Brain microvascular endothelial cell (primary cell): Measurements from ENCODE around the gene NUBPL.

ENCODE experiments used
- DNase-seq: peaks from one replicate; pipeline ENCODE4 v3.0.0-alpha.2; 2020
- H3K27ac ChIP-seq: fragments of 250-450 bp; sonication (Bioruptor Pico); 2 replicates; pipeline ENCODE4 v1.5.1; 2020; ENCODE audit warnings: mild to moderate bottlenecking, moderate library complexity
- H3K27me3 ChIP-seq: fragments of 250-450 bp; sonication (Bioruptor Pico); replicated peaks from 2 replicates; pipeline ENCODE4 v1.5.1; 2020; ENCODE audit warnings: mild to moderate bottlenecking
- H3K36me3 ChIP-seq: fragments of 250-450 bp; sonication (Bioruptor Pico); replicated peaks from 2 replicates; pipeline ENCODE4 v1.5.1; 2020; ENCODE audit warnings: mild to moderate bottlenecking
- H3K4me3 ChIP-seq: 2 replicates; pipeline ENCODE4 v1.5.1; 2011; ENCODE audit warnings: low read depth, mild to moderate bottlenecking, control low read depth, low read length, moderate library complexity
- in situ Hi-C: cut with HindIII; loops from 2 replicates; pipeline ENCODE4 v1.10.0; 2017; ENCODE audit warnings: low sequenced_read_pairs, low pct_ligation_motif_present
- TF ChIP-seq, protein P1 (sequence below): IDR thresholded peaks from 2 replicates; pipeline ENCODE4 v1.5.1; 2011; ENCODE audit warnings: low read depth, mild to moderate bottlenecking, moderate library complexity, low read length, control low read depth, inconsistent platforms; ENCODE audit errors: missing control alignments

Gene NUBPL, protein sequence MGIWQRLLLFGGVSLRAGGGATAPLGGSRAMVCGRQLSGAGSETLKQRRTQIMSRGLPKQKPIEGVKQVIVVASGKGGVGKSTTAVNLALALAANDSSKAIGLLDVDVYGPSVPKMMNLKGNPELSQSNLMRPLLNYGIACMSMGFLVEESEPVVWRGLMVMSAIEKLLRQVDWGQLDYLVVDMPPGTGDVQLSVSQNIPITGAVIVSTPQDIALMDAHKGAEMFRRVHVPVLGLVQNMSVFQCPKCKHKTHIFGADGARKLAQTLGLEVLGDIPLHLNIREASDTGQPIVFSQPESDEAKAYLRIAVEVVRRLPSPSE

DNA sequence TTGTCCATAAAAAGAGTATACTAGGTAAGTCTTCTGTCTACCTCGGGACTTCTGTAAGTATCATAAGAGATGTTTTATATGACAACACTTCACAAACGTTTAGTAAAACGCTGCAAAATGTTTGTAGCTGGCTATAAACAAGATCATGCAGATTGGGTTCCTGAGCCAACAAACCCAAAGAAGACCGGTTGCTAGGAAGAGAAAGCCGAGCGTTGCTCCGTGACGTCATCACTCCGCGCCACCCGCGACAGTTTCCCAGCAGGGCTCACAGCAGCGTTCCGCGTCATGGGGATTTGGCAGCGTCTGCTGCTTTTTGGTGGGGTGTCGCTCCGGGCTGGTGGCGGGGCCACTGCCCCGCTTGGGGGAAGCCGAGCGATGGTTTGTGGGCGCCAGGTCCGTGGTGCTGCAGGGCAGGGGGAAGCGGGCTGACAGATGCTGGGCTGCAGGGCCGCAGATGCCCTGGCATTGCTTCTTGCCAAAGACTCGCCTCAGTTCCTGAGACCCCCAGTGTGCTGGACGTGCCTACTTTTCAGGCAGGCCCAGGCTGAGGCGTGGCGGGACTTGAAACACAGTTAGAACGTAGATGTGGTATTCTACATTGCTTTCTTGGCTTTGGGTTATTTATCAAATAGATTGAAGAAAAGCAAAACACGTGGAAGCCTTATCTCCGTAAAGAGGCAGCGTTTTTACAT, at the start of gene NUBPL:
Gene NUBPL, plus strand, starts transcription at position 250 of the 692 bp plus-strand sequence. Its CDS starts 36 bp downstream, at position 286.
- DNase-seq: peak; percentile 96
- Histone ChIP-seq H3K4me3 (peak within 1 kb of the TSS; percentile 93), H3K27ac (peak within 1 kb of the TSS; percentile 83), H3K36me3 (no peaks in the 10 kb centered on the region), H3K27me3 (no peaks in the 10 kb centered on the region)
- in situ Hi-C loops: no loop called here
- TF ChIP-seq, protein P1, sequence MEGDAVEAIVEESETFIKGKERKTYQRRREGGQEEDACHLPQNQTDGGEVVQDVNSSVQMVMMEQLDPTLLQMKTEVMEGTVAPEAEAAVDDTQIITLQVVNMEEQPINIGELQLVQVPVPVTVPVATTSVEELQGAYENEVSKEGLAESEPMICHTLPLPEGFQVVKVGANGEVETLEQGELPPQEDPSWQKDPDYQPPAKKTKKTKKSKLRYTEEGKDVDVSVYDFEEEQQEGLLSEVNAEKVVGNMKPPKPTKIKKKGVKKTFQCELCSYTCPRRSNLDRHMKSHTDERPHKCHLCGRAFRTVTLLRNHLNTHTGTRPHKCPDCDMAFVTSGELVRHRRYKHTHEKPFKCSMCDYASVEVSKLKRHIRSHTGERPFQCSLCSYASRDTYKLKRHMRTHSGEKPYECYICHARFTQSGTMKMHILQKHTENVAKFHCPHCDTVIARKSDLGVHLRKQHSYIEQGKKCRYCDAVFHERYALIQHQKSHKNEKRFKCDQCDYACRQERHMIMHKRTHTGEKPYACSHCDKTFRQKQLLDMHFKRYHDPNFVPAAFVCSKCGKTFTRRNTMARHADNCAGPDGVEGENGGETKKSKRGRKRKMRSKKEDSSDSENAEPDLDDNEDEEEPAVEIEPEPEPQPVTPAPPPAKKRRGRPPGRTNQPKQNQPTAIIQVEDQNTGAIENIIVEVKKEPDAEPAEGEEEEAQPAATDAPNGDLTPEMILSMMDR: no peak

DNA sequence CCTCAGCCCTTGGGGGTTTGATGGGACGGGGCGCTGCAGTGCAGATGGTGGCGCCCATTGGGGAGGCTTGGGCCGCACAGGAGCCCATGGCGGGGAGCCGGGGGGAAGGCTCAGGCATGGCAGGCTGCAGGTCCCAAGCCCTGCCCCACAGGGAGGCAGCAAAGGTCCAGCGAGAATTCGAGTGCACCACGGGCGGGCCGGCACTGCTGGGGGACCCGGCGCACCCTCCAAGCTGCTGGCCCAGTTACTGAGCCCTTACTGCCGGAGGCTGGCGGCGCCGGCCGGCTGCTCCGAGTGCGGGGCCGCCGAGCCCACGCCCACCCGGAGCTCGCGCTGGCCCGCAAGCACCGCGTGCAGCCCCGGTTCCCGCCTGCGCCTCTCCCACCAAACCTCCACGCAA, 34.1 kb upstream of the NUBPL start:
- Histone ChIP-seq H3K27me3 (no peaks in the 10 kb centered on the region), H3K27ac (no peak overlapping the region), H3K4me3 (no peak overlapping the region), H3K36me3 (no peaks in the 10 kb centered on the region)
- in situ Hi-C loops: no loop called here
- TF ChIP-seq, protein P1: no peak
- no peak for DNase-seq

DNA sequence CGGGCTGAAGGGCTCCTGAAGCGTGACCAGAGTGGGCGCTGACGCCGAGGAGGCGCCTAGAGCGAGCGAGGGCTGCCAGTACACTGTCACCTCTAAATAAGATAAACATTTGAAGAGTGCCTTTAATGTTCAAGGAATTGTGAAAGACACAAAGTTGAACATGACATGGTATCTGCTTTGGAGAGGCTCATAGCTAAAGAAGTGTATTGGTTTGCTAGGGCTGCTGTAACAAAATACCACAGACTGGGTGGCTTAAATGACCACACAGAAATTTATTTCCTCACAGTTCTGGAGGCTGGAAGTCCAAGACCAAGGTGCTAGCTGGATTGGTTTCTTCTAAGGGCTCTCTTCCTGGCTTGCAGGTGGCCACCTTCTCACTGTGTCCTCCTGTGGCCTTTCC, 33.7 kb upstream of the NUBPL start:
- no peaks in the 10 kb centered on the region for H3K27me3 ChIP-seq
- no peaks in the 10 kb centered on the region for H3K36me3 ChIP-seq
- in situ Hi-C loops: no loop called here
- no peak overlapping the region for H3K4me3 ChIP-seq
- TF ChIP-seq, protein P1: no peak
- no peak for DNase-seq
- no peak overlapping the region for H3K27ac ChIP-seq

DNA sequence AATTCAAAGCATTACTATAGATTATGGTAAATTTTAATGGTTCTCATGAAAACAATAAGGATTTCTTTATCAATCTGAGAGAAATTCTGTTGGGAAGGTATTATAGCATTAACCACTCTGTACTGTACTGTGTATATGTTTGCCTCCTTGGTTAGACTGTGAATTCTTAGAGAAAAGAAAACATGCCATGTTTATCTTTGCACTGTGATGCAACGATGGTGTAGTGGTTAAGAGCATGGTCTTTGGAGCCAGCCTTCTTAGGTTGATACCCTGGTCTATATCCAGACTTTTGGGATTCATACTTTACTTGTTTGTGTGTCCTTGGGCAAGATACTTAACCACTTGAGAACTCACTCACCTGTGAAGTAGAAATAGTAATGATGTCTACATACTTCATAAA, 32.2 kb upstream of the NUBPL start:
- H3K36me3 ChIP-seq: no peaks in the 10 kb centered on the region
- TF ChIP-seq, protein P1: no peak
- DNase-seq: peak; percentile 26
- in situ Hi-C loops: no loop called here
- no peak overlapping the region for H3K4me3 ChIP-seq
- no peaks in the 10 kb centered on the region for H3K27me3 ChIP-seq
- H3K27ac ChIP-seq: no peak overlapping the region

DNA sequence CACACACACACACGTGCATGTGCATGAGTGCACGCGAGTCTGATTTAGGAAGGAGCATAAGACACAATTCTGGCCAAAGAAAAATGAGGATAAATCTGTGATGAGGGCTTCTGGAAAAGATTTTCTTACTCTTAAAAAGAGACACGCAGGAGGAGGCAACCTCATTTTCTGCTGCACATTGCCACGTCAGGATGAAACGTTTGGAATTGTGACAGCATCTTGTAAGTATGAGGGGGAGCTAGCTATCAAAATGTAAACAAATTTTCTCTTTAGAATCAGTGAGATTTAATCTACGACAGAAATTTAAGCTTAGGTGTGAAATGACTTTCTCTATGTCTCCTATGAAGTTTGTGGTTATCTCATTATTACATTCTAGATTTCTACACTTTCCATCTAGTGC, 31.1 kb upstream of the NUBPL start:
- DNase-seq: no peak
- TF ChIP-seq, protein P1: no peak
- in situ Hi-C loops: no loop called here
- no peaks in the 10 kb centered on the region for H3K27me3 ChIP-seq
- H3K27ac ChIP-seq: no peak overlapping the region
- no peak overlapping the region for H3K4me3 ChIP-seq
- H3K36me3 ChIP-seq: no peaks in the 10 kb centered on the region
